Measurements from ENCODE around the gene BCO2. TPM values are rescaled to one million over a fixed set of nuclear protein-coding genes. Genes with fewer than 3 reads are reported as not detected.

Gene BCO2
- total RNA-seq, 4 donors from 2014 or later = 5.1 to 31.2 (median 20.6) TPM

DNA sequence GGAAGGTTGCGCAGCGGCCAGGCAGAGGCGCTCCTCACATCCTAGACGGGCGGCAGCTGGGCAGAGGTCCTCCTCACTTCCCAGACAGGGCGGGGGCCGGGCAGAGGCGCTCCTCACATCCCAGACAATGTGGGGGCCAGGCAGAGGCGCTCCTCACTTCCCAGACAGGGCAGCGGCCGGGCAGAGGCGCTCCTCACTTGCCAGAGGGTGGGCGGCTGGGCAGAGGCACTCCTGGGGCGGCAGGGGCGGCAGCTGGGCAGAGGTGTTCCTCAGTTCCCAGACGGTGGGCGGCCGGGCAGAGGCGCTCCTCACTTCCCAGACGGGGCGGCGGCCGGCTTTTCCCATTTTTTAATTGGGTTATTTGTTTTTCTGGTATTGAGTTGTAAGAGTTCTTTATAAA, 30.8 kb downstream of the BCO2 start:
- H3K4me3 ChIP-seq = no peak overlapping the region
- H3K27me3 ChIP-seq = no peaks in the 10 kb centered on the region
- TF ChIP-seq, protein P1, sequence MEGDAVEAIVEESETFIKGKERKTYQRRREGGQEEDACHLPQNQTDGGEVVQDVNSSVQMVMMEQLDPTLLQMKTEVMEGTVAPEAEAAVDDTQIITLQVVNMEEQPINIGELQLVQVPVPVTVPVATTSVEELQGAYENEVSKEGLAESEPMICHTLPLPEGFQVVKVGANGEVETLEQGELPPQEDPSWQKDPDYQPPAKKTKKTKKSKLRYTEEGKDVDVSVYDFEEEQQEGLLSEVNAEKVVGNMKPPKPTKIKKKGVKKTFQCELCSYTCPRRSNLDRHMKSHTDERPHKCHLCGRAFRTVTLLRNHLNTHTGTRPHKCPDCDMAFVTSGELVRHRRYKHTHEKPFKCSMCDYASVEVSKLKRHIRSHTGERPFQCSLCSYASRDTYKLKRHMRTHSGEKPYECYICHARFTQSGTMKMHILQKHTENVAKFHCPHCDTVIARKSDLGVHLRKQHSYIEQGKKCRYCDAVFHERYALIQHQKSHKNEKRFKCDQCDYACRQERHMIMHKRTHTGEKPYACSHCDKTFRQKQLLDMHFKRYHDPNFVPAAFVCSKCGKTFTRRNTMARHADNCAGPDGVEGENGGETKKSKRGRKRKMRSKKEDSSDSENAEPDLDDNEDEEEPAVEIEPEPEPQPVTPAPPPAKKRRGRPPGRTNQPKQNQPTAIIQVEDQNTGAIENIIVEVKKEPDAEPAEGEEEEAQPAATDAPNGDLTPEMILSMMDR (IDR thresholded peaks at IDR 0.05) = no peak
- TF ChIP-seq POLR2A (IDR thresholded peaks at IDR 0.05) = no peak
- 86 to 95% methylated on average over 19 to 21 of the region's 23 CpGs for WGBS, 2 donors
- H3K4me1 ChIP-seq = no peaks in the 10 kb centered on the region
- no peak for DNase-seq (ENCODE audit: low spot score in 2 of 2)
- H3K36me3 ChIP-seq = peaks cover 0 to 21% (median 0%) of the 10 kb centered on the region in 3 donors
- no peak overlapping the region for H3K27ac ChIP-seq
- no peaks in the 10 kb centered on the region for H3K9me3 ChIP-seq

DNA sequence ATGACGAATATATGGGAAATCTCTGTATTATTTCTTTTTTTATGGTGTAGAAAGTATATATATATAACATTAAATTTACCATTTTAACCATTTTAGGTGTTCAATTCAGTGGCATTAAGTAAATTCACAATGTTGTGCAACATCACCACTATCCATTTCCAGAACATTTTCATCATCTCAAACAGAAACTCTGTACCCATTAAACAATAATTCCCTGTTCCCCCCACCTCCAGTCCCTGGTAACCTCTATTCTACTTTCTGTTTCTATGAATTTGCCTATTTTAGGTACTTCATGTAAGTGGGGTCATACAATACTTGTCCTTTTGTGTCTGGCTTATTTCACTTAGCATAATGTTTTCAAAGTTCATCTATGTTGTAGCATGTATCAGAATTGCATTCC, 35.6 kb downstream of the BCO2 start:
- Histone ChIP-seq H3K9me3 (no peaks in the 10 kb centered on the region), H3K4me1 (no peaks in the 10 kb centered on the region), H3K27ac (no peak overlapping the region), H3K27me3 (no peaks in the 10 kb centered on the region), H3K4me3 (no peak overlapping the region), H3K36me3 (peaks cover 0 to 7% (median 0%) of the 10 kb centered on the region in 3 donors)
- no peak for TF ChIP-seq POLR2A (IDR thresholded peaks at IDR 0.05)
- TF ChIP-seq, protein P1 (IDR thresholded peaks at IDR 0.05) = no peak
- no peak for TF ChIP-seq EP300 (IDR thresholded peaks at IDR 0.05)
- DNase-seq (ENCODE audit: low spot score in 2 of 2) = no peak
- 84 to 88% methylated on average over 1 of the region's 1 CpG for WGBS, 2 donors

DNA sequence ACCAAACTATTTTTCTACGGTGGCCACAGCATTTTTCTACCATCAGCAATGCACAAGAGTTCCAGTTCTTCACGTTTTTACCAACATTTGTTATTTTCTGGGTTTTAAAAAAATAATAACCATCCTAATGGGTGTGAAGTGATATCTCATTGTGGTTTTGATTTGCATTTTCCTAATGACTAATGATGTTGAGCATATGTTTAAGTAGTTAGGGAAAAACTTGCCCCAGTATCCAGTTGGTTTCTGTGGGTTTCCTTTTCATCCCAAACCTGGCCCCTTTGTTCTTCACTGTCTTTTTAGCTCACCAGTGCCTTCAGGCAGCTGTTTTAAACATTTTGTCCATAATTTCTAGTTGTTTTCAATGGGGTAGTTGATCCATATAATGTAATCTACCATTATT, 36.2 kb downstream of the BCO2 start:
- no peak overlapping the region for H3K4me3 ChIP-seq
- TF ChIP-seq EP300 (IDR thresholded peaks at IDR 0.05) = no peak
- TF ChIP-seq, protein P1 (IDR thresholded peaks at IDR 0.05) = no peak
- no peak for TF ChIP-seq POLR2A (IDR thresholded peaks at IDR 0.05)
- 41 to 49% methylated on average over 2 of the region's 2 CpGs for WGBS, 2 donors
- peaks cover 0 to 4% (median 0%) of the 10 kb centered on the region in 3 donors for H3K36me3 ChIP-seq
- H3K27ac ChIP-seq = no peak overlapping the region
- DNase-seq (ENCODE audit: low spot score in 2 of 2) = no peak
- H3K9me3 ChIP-seq = no peaks in the 10 kb centered on the region
- H3K4me1 ChIP-seq = no peaks in the 10 kb centered on the region
- H3K27me3 ChIP-seq = no peaks in the 10 kb centered on the region

DNA sequence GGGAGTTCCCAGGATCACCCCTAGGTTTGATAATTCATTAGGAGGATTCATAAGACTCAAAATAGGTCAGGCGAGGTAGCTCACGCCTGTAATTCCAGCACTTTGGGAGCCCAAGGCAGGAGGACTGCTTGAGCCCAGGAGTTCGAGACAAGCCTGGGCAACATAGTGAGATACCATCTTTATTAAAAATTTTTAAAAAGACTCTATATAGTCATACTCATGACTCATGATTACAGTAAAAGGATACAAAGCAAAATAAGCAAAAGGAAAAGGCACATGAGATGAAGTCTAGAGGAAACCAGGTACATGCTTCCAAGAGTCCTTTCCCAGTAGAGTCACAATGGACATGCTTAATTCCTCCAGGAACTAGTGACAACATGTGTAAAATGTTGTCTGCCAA, 37.0 kb downstream of the BCO2 start:
- Histone ChIP-seq H3K4me3 (no peak overlapping the region), H3K9me3 (no peaks in the 10 kb centered on the region), H3K36me3 (peaks cover 0 to 5% (median 0%) of the 10 kb centered on the region in 3 donors), H3K27me3 (no peaks in the 10 kb centered on the region), H3K4me1 (no peaks in the 10 kb centered on the region), H3K27ac (no peak overlapping the region)
- DNase-seq (ENCODE audit: low spot score in 2 of 2) = no peak
- TF ChIP-seq, protein P1 (IDR thresholded peaks at IDR 0.05) = no peak
- TF ChIP-seq EP300 (IDR thresholded peaks at IDR 0.05) (no peak), POLR2A (IDR thresholded peaks at IDR 0.05) (no peak)
- WGBS, 2 donors = 77 to 94% methylated on average over 3 of the region's 3 CpGs

DNA sequence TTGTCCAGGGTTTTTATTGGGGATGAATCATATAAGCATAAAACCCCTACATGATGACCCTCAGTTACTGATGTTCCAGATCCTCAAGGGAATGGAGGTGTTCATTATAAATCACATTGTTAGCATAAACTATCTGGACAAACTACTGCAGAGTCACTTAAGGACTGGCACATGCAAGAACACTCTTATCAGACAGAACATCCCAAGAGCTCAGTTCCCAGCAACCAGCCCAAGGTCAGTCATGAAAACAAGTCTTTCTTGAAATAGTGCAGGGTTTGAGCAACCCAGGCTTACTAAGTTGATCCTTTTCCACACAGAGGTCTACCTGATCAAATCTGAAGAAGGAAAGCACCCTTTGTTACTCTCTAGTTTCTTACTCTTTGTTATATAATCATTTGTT, 37.4 kb downstream of the BCO2 start:
- H3K36me3 ChIP-seq = peaks cover 0 to 8% (median 0%) of the 10 kb centered on the region in 3 donors
- no peak for DNase-seq (ENCODE audit: low spot score in 2 of 2)
- no peaks in the 10 kb centered on the region for H3K4me1 ChIP-seq
- TF ChIP-seq, protein P1 (IDR thresholded peaks at IDR 0.05) = no peak
- TF ChIP-seq POLR2A (IDR thresholded peaks at IDR 0.05) = no peak
- no peak for TF ChIP-seq EP300 (IDR thresholded peaks at IDR 0.05)
- no peak overlapping the region for H3K27ac ChIP-seq
- H3K9me3 ChIP-seq = no peaks in the 10 kb centered on the region
- no peaks in the 10 kb centered on the region for H3K27me3 ChIP-seq
- H3K4me3 ChIP-seq = no peak overlapping the region
